Endothelial cell of umbilical vein (primary cell): ENCODE measurements around the gene LRCH1.

Experiments used
- EZH2 ChIP-seq: IDR thresholded peaks from 2 replicates; pipeline ENCODE4 v1.6.1; 2012; ENCODE audit warnings: borderline replicate concordance, low read depth, mild to moderate bottlenecking, moderate library complexity, low read length, inconsistent platforms; ENCODE audit not compliant: severe bottlenecking
- FOS ChIP-seq: IDR thresholded peaks from 2 replicates; pipeline ENCODE4 v1.6.1; 2011; ENCODE audit warnings: mild to moderate bottlenecking, low read length, moderate library complexity, borderline replicate concordance; ENCODE audit not compliant: insufficient read depth
- GATA2 ChIP-seq: IDR thresholded peaks from 2 replicates; pipeline ENCODE4 v1.7.0; 2011; ENCODE audit warnings: low read depth, mild to moderate bottlenecking, moderate library complexity, mixed read lengths, low read length; ENCODE audit not compliant: insufficient read length, insufficient read depth
- JUN ChIP-seq: IDR thresholded peaks from 2 replicates; pipeline ENCODE4 v1.6.1; 2011; ENCODE audit warnings: borderline replicate concordance, low read depth; ENCODE audit not compliant: insufficient read length, insufficient read depth
- MYC ChIP-seq: IDR thresholded peaks from one replicate; pipeline ENCODE4 v1.6.1; 2011; ENCODE audit warnings: mild to moderate bottlenecking, low read depth, low read length
- POLR2A ChIP-seq: IDR thresholded peaks from 2 replicates; pipeline ENCODE4 v1.6.1; 2012; ENCODE audit warnings: low read depth, mild to moderate bottlenecking, control low read depth, low read length
- POLR2AphosphoS5 ChIP-seq: IDR thresholded peaks from 2 replicates; pipeline ENCODE4 v1.6.1; 2012; ENCODE audit warnings: low read depth, mild to moderate bottlenecking, control low read depth, low read length, moderate library complexity; ENCODE audit not compliant: insufficient read depth
- TF ChIP-seq, protein P1 (sequence below): IDR thresholded peaks from 2 replicates; pipeline ENCODE4 v1.6.1; 2011; ENCODE audit not compliant: insufficient read depth, insufficient read length
- TF ChIP-seq, protein P2 (sequence below), 2 donors: IDR thresholded peaks; 1 replicate in 1 of 2; 2 replicates in 1 of 2; pipeline ENCODE4 v1.5.1; 2011; ENCODE audit warnings: low read length in 2 of 2, mild to moderate bottlenecking in 2 of 2, moderate library complexity in 2 of 2, control low read depth in 1 of 2, inconsistent platforms in 1 of 2, low read depth in 1 of 2; ENCODE audit not compliant: insufficient read depth in 1 of 2; ENCODE audit errors: extremely low read depth in 1 of 2

- TF ChIP-seq POLR2A (no peak), EZH2 (no peak), POLR2AphosphoS5 (no peak), GATA2 (no peak), JUN (no peak), FOS (no peak), MYC (no peak)
- TF ChIP-seq, protein P1, sequence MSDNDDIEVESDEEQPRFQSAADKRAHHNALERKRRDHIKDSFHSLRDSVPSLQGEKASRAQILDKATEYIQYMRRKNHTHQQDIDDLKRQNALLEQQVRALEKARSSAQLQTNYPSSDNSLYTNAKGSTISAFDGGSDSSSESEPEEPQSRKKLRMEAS, result no peak
- TF ChIP-seq, protein P2, sequence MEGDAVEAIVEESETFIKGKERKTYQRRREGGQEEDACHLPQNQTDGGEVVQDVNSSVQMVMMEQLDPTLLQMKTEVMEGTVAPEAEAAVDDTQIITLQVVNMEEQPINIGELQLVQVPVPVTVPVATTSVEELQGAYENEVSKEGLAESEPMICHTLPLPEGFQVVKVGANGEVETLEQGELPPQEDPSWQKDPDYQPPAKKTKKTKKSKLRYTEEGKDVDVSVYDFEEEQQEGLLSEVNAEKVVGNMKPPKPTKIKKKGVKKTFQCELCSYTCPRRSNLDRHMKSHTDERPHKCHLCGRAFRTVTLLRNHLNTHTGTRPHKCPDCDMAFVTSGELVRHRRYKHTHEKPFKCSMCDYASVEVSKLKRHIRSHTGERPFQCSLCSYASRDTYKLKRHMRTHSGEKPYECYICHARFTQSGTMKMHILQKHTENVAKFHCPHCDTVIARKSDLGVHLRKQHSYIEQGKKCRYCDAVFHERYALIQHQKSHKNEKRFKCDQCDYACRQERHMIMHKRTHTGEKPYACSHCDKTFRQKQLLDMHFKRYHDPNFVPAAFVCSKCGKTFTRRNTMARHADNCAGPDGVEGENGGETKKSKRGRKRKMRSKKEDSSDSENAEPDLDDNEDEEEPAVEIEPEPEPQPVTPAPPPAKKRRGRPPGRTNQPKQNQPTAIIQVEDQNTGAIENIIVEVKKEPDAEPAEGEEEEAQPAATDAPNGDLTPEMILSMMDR (IDR thresholded peaks at IDR 0.05; ENCODE audit: extremely low read depth in 1 of 2, insufficient read depth in 1 of 2, low read depth in 1 of 2, low read length in 2 of 2), result no peak
Measured at GRCh38 chr13:46612267-46612666, 59.3 kb downstream of the LRCH1 start.
